HL-60/S4 treated with retinoic acid at 250 ng/mL for 4 days and 3 days (cell line): ENCODE data around the gene MYL6B.
"Not testable (repeated sequence)": the region's sequence is repeated elsewhere in the genome, so short reads cannot be mapped to it uniquely, and the experiment has no call there.

ENCODE experiments used
- in situ Hi-C: fragments of 300-500 bp; cut with MboI; formaldehyde crosslinking; loops from 2 replicates; pipeline ENCODE4 v1.7.0; 2022; ENCODE audit warnings: low sequenced_read_pairs

Gene MYL6B

DNA sequence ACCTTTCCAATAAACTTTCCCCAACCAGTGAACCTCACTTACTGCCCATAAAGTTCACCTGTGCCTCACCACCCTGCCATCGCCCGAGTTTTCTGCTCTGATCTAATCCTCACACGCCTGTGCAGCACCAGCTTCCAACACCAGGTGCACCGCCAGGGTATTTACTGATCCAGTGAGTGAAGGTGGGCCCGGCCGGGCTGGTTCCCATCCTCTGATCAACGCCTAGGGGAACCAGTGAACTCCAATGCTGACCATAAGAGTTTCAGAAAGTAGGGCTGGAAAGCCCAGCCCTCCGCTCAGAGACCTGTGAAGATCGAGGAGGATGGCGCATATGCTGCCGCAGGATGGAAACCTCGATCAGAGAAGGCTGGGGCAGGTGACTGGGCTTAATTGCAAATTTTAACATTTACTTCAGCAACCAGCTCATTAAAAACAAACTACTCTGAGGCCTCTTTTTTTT, 685 bp upstream of the MYL6B start:
- in situ Hi-C loops = no loop called here

DNA sequence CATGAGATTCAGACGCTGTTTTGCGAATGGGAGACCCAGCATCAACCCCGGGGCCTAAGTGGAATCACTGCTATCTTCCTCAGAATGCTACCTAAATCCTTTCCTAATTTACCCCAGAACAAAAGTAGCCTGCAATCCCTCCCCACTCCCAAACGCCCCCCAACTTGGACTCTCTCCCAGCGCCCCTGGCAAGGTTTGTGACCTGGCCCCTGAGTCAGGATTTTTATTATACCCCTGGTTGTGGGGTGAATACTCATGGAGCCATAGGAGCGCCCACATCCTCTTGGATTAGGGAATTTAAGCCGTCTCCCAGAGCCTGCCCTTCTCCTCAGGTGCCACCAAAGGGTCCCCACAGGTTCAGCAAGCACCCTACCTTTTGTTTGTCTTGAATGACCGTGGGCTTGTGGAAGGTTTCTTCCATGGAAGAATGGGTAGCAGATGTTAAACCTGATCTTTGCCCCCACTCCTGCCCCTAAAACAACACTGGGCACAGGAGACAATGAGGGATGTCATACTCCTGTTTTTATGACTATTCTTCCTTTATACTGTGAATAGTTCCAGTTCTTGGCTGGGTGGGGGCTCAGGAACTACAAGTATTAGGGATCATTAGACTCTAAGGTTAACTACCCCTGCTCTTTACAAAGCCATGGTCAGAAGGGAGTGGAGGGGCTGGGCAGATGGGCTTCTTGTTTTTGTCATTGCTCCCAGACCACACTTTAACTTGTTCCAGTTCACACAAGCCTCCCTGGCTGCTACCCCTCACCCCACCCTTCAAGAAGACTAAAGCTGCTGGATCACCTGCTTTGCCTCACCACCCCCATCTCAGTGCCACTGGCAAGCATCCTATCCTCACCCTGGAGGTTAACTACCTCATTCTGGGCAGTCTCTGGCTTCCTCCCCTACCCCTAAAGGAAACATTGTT, 630 bp downstream of the MYL6B start:
- in situ Hi-C loops = no loop called here

DNA sequence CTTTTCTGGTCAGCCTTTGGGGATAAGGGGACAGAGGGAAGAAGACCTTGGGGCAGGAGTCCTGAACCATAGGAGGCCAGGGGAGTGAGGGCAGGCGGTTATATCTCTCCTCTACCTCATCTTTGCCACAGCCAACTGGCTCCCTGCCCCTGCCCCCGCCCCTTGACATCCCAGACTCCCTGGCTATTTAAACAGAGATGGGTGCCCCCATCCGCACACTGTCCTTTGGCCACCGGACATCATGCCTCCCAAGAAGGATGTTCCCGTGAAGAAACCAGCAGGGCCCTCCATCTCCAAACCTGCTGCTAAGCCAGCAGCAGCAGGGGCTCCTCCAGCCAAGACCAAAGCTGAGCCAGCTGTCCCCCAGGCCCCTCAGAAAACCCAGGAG, 1.3 kb downstream of the MYL6B start:
- in situ Hi-C loops = no loop called here

DNA sequence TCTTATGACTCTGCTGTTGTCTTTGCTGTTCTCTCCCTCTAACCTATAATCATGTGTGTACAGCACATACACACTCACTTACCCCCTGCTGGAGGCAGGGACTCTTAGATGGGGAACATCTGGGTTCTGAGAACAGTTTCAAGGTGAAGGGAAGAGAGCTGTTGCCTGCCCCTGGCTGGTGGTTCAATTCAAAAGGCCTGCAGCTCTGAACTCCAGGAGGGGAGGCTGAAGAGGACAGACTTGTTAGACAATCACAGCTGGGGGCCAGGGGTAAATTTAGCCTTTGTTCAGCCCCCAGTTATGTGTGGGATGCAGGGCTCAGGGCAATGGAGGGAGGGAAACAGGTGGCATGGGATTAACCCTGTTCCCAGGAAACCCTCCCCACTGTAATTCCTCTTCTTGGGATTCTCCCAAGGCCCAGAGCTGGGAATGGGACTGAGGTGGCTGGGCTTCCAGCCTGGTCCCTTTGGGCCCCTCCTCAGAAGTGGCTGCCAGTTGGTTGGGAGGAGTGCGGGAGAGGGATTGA, 1.9 kb downstream of the MYL6B start:
- in situ Hi-C loops = no loop called here

DNA sequence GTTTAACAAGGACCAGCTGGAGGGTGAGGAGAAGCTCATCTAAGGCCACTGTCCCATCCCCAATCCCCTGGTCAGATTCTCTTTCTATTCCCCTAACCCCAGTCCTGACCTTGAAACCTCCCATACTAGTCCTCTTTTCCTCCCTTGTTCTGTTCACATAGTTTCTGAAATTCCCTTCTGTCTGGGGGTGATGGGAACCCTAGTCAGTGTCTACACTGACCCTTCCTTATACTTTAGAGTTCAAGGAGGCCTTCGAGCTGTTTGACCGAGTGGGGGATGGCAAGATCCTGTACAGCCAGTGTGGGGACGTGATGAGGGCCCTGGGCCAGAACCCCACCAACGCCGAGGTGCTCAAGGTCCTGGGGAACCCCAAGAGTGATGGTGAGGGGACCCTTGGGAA, 2.4 kb downstream of the MYL6B start:
- in situ Hi-C loops = no loop called here

DNA sequence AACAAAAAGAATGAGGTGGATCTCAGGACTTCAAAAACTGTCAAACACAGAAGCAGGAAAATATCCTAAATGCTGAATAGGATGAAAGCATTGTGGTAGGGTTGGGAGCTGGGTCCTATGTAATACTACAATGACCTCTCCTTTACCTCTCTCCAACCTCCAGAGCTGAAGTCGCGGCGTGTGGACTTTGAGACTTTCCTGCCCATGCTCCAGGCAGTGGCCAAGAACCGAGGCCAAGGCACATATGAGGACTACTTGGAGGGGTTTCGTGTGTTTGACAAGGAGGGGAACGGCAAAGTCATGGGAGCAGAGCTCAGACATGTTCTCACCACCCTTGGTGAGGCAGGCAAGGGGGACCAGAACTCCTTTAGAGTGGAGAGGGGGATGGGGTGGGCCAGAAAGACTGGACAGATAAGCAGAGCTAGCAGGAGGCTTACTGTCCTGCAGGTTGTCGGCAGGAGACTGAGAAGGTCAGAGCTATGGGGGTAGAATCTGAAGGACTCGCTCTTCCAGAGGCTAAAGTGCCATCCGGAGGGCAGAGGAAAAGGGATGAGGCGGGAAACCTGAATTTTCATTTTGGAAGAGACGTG, 3.0 kb downstream of the MYL6B start:
- in situ Hi-C loops = no loop called here

DNA sequence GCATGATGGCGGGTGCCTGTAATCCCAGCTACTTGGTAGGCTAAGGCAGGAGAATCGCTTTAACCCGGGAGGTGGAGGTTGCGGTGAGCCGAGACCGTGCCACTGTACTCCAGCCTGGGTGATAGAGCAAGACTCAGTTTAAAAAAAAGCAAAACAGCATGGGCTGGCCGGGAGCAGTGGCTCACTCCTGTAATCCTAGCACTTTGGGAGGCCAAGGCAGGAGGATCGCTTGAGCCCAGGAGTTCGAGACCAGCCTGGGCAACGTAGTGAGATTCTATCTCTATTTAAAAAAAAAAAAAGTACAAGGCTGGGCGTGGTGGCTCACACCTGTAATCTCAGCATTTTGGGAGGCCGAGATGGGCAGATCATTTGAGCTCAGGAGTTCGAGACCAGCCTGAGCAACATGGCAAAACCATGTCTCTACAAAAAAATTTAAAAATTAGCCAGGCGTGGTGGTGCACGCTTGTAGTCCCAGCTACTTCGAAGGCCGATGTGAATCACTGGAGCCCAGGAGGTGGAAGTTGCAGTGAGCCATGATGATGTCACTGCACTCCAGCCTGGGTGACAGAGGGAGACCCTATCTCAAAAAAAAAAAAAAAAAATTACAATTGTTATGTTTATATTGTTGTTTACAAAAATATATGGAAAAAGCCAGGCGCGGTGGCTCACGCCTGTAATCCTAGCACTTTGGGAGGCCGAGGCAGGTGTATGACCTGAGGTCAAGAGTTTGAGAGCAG, 4.2 kb downstream of the MYL6B start:
- in situ Hi-C loops = not testable (repeated sequence)

DNA sequence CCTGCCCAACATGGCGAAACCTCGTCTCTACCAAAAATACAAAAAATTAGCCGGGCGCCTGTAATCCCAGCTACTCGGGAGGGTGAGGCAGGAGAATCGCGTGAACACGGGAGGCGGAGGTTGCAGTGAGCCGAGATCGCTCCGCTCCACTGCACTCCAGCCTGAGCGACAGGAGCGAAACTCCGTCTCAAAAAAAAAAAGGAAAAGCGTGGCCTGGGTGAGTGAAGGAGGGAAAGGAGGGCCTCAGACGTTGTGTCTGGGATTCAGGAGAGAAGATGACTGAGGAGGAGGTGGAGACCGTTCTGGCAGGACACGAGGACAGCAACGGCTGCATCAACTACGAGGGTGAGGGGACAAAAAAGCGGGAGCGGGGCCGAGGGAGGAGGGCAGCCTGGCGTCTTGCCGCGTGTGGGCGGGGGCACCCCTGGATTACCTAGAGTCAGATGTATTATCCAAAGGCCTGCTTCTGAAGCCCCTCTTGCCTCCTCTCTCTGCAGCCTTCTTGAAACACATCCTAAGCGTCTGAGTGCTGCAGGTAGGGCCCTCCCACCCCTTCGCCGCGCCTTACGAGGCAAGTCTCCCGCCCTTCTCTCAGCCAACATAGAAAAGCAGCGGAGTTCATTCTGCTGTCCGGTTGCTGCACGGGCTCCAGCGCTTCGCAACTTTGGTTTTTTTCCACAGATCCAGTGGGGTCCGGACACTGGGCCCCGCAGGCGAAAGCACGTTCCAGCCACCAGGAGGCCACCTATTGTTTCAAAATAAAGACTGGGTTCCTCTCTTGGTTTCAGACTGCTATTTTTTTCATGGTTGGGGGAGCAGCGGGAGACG, 5.0 kb downstream of the MYL6B start:
- in situ Hi-C loops = no loop called here

DNA sequence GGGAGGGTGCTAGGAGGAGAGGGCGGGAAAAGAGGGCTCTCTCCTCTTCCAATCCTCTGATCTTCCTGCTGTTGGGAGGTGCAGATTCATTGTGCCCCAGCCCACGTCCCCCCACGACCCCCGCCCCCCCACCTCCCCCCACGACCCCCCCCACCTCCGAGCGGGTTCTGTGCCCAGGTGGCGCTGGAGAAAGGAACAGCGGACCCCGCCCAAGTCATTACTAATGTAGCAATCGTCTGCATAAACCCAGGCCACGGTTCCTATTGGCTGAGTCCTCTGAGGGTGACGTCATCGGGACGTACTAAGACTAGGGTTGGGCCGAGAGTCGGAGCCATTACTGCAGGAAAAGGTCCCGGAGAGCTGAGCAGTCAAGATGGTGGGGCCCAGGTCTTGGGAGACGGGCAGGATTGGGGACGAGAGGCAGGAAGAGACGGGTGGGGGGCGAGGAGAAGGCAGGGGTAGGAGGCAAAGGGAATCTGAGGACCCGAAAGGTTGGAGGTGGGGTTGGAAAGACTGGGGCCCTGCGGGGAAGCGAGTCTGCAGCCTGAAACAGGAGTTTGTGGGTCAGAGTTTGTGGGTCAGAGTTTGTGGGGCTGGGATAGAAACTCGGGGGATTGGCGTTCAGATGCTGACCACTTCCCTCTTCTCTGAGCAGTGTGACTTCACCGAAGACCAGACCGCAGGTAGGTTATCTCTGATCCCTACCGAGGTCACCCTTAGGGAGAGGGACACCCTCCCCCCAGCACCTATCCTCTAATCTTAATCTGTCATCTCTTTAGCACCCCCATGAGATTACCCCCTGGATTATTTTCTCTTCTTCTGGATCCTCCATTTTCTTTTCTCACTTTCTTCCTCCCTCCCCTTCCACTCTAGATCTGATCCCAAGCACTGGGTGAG, 5.9 kb downstream of the MYL6B start, which contains the start of gene MYL6:
MYL6 (plus strand) TSS at position 331 of the 897 bp plus-strand sequence; CDS start at position 374, 43 bp downstream.
- in situ Hi-C loops = no loop called here

DNA sequence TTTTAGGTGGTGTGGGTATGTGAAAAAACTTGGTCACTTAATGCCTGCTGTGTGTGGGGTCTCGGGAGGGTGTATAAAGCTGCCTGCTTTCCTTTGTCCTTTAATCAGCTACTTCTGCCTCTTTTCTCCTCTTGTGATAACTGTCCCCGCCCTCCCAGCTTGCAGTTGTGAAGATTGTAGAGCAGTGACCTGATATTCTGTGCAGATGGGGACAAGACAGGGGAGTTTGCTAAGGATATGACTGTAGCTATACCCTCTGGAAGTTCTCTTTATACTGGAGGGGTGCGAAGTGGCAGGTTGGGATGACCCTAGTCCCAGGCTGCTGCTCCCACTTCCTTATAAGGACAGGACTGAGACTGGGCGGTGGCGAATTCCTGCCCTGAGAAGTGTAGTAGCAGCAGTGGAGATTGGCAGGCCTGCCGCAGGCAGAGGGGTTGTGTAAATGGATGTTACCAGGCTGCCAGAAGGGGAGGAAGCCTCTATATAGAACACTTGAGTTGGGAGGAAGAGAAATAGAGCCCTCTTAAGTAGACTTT, 6.6 kb downstream of the MYL6B start:
- in situ Hi-C loops = no loop called here

DNA sequence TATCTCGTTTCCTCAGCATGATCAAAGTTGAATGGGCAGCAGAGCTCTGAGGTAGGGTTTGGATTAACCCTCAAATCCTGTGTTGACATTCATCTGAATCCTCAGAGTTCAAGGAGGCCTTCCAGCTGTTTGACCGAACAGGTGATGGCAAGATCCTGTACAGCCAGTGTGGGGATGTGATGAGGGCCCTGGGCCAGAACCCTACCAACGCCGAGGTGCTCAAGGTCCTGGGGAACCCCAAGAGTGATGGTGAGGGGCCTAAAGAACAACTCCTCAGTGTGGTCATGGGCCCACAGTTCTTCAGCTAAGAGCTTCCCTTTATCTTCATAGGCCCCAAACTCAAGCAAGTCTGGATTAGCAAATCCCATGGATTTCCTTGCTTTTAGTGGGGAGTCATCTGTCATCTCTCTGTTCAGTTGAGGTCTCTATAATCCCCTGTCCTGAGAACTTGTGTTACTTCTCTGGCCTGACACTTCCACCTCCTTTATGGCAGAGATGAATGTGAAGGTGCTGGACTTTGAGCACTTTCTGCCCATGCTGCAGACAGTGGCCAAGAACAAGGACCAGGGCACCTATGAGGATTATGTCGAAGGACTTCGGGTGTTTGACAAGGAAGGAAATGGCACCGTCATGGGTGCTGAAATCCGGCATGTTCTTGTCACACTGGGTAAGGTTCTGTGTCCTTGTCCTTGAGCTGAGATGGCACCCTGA, 7.2 kb downstream of the MYL6B start:
- in situ Hi-C loops = no loop called here

DNA sequence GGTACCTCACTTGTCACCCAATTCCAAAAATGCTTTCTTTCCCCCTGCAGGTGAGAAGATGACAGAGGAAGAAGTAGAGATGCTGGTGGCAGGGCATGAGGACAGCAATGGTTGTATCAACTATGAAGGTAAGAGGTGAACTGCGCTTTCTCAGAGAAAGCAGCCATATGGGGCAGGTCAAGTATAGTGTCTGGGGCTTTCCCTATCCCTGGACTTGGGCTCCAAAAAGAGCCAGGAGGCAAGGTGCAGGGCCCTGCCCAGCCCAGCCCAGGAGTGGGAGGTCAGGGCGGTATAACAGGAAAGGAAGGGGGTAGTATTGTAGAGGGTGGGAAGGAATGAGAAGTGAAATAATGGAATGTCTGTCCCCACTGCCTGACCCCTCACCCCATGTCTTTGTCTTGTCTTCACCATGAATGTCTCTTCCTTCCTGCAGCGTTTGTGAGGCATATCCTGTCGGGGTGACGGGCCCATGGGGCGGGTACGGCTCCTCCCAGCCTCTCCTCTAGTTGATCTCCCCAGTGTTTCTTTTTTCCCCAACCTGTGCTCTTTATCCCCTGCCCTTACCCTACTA, 7.9 kb downstream of the MYL6B start:
- in situ Hi-C loops = no loop called here

DNA sequence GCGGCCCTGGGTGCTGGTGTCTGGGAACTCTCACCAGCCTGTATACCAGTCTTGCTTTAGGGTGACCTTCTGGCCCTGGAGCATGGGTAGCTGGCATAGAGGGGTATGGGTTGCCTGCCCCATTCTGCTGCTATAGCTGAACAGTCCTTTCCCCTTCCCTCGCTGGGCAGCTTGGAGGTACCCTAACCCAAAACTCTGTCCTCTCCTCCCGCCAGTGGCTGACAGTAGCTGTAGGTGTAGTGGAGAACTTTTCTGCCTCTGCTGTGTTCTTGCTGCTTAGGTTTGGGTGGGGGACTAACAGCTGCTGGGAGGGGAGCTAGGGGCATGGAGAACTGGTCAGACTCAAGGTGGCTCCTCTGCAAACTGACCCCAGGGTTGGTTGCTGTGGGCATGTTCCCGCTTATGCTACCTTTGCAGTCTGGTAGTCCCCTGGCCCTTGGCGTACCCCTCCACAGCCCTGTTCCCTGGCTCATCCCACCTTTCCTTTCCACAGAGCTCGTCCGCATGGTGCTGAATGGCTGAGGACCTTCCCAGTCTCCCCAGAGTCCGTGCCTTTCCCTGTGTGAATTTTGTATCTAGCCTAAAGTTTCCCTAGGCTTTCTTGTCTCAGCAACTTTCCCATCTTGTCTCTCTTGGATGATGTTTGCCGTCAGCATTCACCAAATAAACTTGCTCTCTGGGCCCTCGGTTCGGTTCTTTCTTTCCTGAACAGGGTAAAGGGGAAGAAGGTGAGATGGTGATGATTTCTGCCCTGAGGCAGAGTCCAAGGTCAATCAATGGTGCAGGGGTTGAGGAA, 8.7 kb downstream of the MYL6B start:
- in situ Hi-C loops = no loop called here

DNA sequence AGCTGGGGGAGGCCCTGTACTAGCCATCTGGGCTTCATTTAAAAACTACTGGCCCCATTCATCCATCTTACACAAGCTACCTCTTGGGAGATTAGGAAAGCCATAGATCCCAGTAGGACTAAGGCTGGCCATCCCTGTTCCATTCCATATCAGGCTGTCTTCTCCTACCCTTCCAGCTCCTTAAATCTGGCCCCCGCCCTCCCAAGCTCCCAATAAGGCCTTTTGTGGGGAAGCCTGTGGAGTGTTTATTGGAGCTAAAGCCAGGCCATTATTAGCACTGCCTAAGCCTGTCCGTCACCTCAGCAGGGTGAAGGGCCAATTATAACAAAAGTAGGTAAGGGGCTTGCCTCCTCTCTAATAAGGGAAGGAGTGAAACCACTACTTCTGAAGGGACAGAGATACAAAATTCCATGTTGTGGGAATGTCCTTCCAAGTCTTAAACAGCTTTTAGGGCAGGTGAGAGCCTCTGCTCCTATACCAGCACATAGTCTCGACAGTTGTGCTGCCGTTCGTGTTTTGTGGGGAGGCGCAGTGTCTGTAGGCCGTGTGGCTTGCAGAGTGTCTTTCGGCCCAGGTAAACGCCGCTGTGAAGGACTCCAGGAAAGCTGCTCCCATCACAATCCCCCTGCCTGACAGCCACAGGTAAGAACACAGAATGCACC, 9.4 kb downstream of the MYL6B start:
- in situ Hi-C loops = no loop called here

DNA sequence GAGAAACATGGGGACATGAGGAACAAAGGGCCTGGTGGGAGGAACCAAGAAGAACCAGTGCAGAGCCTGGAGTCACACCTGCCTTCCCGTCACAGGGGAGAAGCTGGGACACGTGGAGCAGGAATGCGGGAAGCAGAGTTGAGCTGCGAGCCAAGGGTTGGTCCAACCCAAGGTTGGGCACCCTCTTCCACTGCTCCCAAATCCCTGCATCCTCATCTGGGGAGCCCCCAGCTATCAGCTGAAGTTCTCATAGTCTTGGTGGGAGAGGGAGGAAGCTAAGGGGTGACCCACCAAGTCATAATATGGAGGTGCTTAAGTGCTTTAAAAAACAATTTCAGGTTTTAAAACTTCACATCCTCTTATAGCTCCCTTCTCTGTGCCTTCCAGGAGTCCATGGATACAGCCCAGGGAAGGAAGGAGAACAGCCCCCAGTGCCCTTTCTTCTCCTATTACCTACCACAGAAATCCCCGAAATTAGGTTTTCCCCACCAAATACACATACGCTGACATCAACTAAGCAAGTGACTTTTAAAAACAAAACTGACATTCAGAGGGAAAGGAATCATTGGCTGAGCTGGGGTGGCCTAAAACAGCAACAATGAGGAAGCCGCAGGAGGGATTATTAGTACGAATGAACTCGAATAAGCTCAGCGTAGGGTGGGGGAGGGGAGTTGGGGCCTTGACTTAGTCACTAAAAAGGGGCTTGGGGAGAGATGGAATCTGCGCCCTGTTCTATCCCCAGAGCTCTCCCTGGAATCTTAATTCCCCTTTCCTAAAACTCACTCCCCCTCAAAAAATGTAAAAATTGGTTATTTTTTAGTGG, 10.3 kb downstream of the MYL6B start:
- in situ Hi-C loops = no loop called here
